Liver (tissue), 9 donors: Measurements from ENCODE around the gene SLC10A3. TPM values are rescaled to one million over a fixed set of nuclear protein-coding genes. Genes with fewer than 3 reads are reported as not detected.

ENCODE experiments used
- DNase-seq: peaks from one replicate; pipeline ENCODE4 v3.0.0-alpha.2; 2017; ENCODE audit warnings: low spot score
- H3K27ac ChIP-seq, 2 donors: one replicate each; pipeline ENCODE4 v1.7.0; 2013; ENCODE audit warnings: inconsistent platforms in 2 of 2, low read length in 2 of 2, control low read depth in 1 of 2, low read depth in 1 of 2, mild to moderate bottlenecking in 1 of 2
- H3K27me3 ChIP-seq, 4 donors: one replicate each; pipeline versions ENCODE4 v1.6.1 to v1.7.0; 2013; ENCODE audit warnings: low read length in 3 of 4, inconsistent platforms in 1 of 4, mild to moderate bottlenecking in 1 of 4, moderate library complexity in 1 of 4; ENCODE audit not compliant: control insufficient read depth in 4 of 4, insufficient read depth in 4 of 4
- H3K36me3 ChIP-seq, 4 donors: one replicate each; pipeline versions ENCODE4 v1.6.1 to v1.7.0; 2013; ENCODE audit warnings: low read length in 3 of 4, mild to moderate bottlenecking in 3 of 4, low read depth in 1 of 4, moderate library complexity in 1 of 4; ENCODE audit not compliant: control insufficient read depth in 4 of 4, insufficient read depth in 3 of 4
- H3K4me1 ChIP-seq, 4 donors: one replicate each; pipeline versions ENCODE4 v1.6.1 to v1.7.0; 2013; ENCODE audit warnings: low read length in 3 of 4, mild to moderate bottlenecking in 3 of 4, moderate library complexity in 1 of 4; ENCODE audit not compliant: control insufficient read depth in 4 of 4, insufficient read depth in 4 of 4
- H3K4me3 ChIP-seq, 3 donors: one replicate each; pipeline versions ENCODE4 v1.6.1 to v1.7.0; 2013; ENCODE audit warnings: low read length in 3 of 3, control low read depth in 1 of 3, low read depth in 1 of 3, mild to moderate bottlenecking in 1 of 3
- H3K9ac ChIP-seq, 2 donors: one replicate each; pipeline ENCODE4 v1.7.0; 2013; ENCODE audit warnings: low read length in 2 of 2, mild to moderate bottlenecking in 2 of 2, moderate library complexity in 2 of 2, control low read depth in 1 of 2, low read depth in 1 of 2
- H3K9me3 ChIP-seq, 4 donors: one replicate each; pipeline versions ENCODE4 v1.6.1 to v1.7.0; 2013; ENCODE audit warnings: low read length in 3 of 4; ENCODE audit not compliant: control insufficient read depth in 4 of 4
- ATF3 ChIP-seq: IDR thresholded peaks from 2 replicates; pipeline ENCODE4 v1.6.1; 2016; ENCODE audit warnings: antibody characterized with exemption
- CTCF ChIP-seq: fragments of 150-350 bp; IDR thresholded peaks from 2 replicates; pipeline ENCODE4 v1.5.1; 2017; ENCODE audit warnings: improper control_type of control experiment, low read depth, low read length; ENCODE audit not compliant: missing input control
- EGR1 ChIP-seq, 2 donors: IDR thresholded peaks; 2 replicates each; pipeline ENCODE4 v1.6.1; 2016 to 2018; ENCODE audit warnings: antibody characterized with exemption in 2 of 2, low read depth in 2 of 2
- FOXA1 ChIP-seq: IDR thresholded peaks from 2 replicates; pipeline ENCODE4 v1.6.1; 2016; ENCODE audit warnings: antibody characterized with exemption
- FOXA2 ChIP-seq: IDR thresholded peaks from 2 replicates; pipeline ENCODE4 v1.6.1; 2016; ENCODE audit warnings: antibody characterized with exemption
- GABPA ChIP-seq, 2 donors: IDR thresholded peaks in 1 of 2; conservative IDR thresholded peaks in 1 of 2; 2 replicates each; pipeline ENCODE4 v1.6.1; 2016; ENCODE audit warnings: antibody characterized with exemption in 2 of 2, mild to moderate bottlenecking in 1 of 2, moderate library complexity in 1 of 2
- HNF4A ChIP-seq, 2 donors: conservative IDR thresholded peaks; 2 replicates each; pipeline ENCODE4 v1.6.1; 2016; ENCODE audit warnings: antibody characterized with exemption in 2 of 2, mild to moderate bottlenecking in 2 of 2
- HNF4G ChIP-seq: IDR thresholded peaks from 2 replicates; pipeline ENCODE4 v1.6.1; 2016; ENCODE audit warnings: antibody characterized with exemption
- JUND ChIP-seq, 2 donors: IDR thresholded peaks; 2 replicates each; pipeline ENCODE4 v1.6.1; 2016; ENCODE audit warnings: antibody characterized with exemption in 2 of 2
- MAX ChIP-seq: IDR thresholded peaks from 2 replicates; pipeline ENCODE4 v1.6.1; 2016; ENCODE audit warnings: antibody characterized with exemption
- NR2F2 ChIP-seq: IDR thresholded peaks from 2 replicates; pipeline ENCODE4 v1.6.1; 2016; ENCODE audit warnings: antibody characterized with exemption
- RAD21 ChIP-seq, 2 donors: IDR thresholded peaks; 2 replicates each; pipeline ENCODE4 v1.6.1; 2016; ENCODE audit warnings: antibody characterized with exemption in 2 of 2, mild to moderate bottlenecking in 2 of 2
- REST ChIP-seq: IDR thresholded peaks from 2 replicates; pipeline ENCODE4 v1.6.1; 2016; ENCODE audit warnings: antibody characterized with exemption, mild to moderate bottlenecking
- RXRA ChIP-seq, 2 donors: IDR thresholded peaks; 2 replicates each; pipeline ENCODE4 v1.6.1; 2017 to 2018; ENCODE audit warnings: antibody characterized with exemption in 2 of 2, mild to moderate bottlenecking in 1 of 2
- SP1 ChIP-seq: IDR thresholded peaks from 2 replicates; pipeline ENCODE4 v1.6.1; 2018; ENCODE audit warnings: antibody characterized with exemption, mild to moderate bottlenecking
- TAF1 ChIP-seq: conservative IDR thresholded peaks from 2 replicates; pipeline ENCODE4 v1.6.1; 2016; ENCODE audit warnings: antibody characterized with exemption, mild to moderate bottlenecking
- YY1 ChIP-seq: IDR thresholded peaks from 2 replicates; pipeline ENCODE4 v1.6.1; 2016; ENCODE audit warnings: antibody characterized with exemption, mild to moderate bottlenecking
- ZBTB33 ChIP-seq: IDR thresholded peaks from 2 replicates; pipeline ENCODE4 v1.6.1; 2016; ENCODE audit warnings: antibody characterized with exemption
- WGBS: extraction: QIAGEN DNeasy Blood & Tissue Kit; methylation state at CpG from one replicate; pipeline ENCODE4 v1.1.7; 2013; 5-methylcytosine and 5-hydroxymethylcytosine counted together
- polyA plus RNA-seq, 2 donors: library from polyadenylated mRNA; stranded (reverse) in 1 of 2; unstranded in 1 of 2; fragments of 200-250 nt in 1 of 2; fragments of >200 nt in 1 of 2; fragmentation: Nextera tagmentation in 1 of 2; extraction: Ambion mirVana in 1 of 2; gene quantifications; one replicate each; pipeline versions ENCODE4 v1.2.1 to v1.2.3, GENCODE V29; 2013 to 2015
- total RNA-seq, 2 donors: library from RNA; depleted of rRNA; stranded (reverse); fragments of >200 nt; gene quantifications; one replicate each; pipeline ENCODE4 v1.2.3, GENCODE V29; 2014
- donor health status: healthy.
- donor health status: healthy.
- donor health status: healthy.
- donor health status: healthy.
- donor health status: healthy.

SLC10A3 gene
- total and polyA plus RNA-seq, 4 donors: 3.2 to 5.6 (median 4.5) TPM

GRCh38 chrX:154464806-154465365 lies 25.5 kb downstream of the SLC10A3 start:
- Histone ChIP-seq H3K27me3 (no peaks in the 10 kb centered on the region), H3K9ac (no peak overlapping the region), H3K4me1 (no peaks in the 10 kb centered on the region), H3K36me3 (peaks cover 0 to 2% (median 0%) of the 10 kb centered on the region in 4 donors), H3K27ac (no peak overlapping the region), H3K4me3 (no peak overlapping the region), H3K9me3 (no peaks in the 10 kb centered on the region)
- no peak for DNase-seq
- 94% methylated on average over 28 of the region's 28 CpGs for WGBS
- no peak for TF ChIP-seq SP1

GRCh38 chrX:154463611-154464220 lies 26.7 kb downstream of the SLC10A3 start:
- Histone ChIP-seq H3K4me3 (no peak overlapping the region), H3K9me3 (no peaks in the 10 kb centered on the region), H3K27ac (no peak overlapping the region), H3K9ac (no peak overlapping the region), H3K27me3 (no peaks in the 10 kb centered on the region), H3K4me1 (no peaks in the 10 kb centered on the region), H3K36me3 (peaks cover 0 to 2% (median 0%) of the 10 kb centered on the region in 4 donors)
- WGBS: 94% methylated on average over 36 of the region's 36 CpGs
- TF ChIP-seq HNF4G (no peak), FOXA2 (no peak), MAX (no peak), TAF1 (no peak), HNF4A (conservative IDR thresholded peaks at IDR 0.05) (no peak), SP1 (no peak), RXRA (IDR thresholded peaks at IDR 0.05) (no peak), ZBTB33 (no peak), CTCF (no peak), NR2F2 (no peak), FOXA1 (no peak), GABPA (IDR thresholded peaks at IDR 0.05 in 1 of 2, conservative IDR thresholded peaks at IDR 0.05 in 1 of 2) (no peak), RAD21 (IDR thresholded peaks at IDR 0.05) (no peak), YY1 (no peak), JUND (IDR thresholded peaks at IDR 0.05) (no peak), ATF3 (no peak), EGR1 (IDR thresholded peaks at IDR 0.05; ENCODE audit: low read depth in 2 of 2) (no peak), REST (no peak)
- DNase-seq: no peak
